H9 (cell line): ENCODE results near the gene ARPP21. TPM values are rescaled to one million over a fixed set of nuclear protein-coding genes. Genes with fewer than 3 reads are reported as not detected.

ENCODE experiments used
- DNase-seq: peaks from one replicate; pipeline ENCODE4 v3.0.0-alpha.2; 2017
- H2AFZ ChIP-seq: one replicate; pipeline ENCODE4 v1.6.1; 2013; ENCODE audit warnings: mild to moderate bottlenecking, low read length, control low read depth, moderate library complexity
- H2AK5ac ChIP-seq: 2 replicates; pipeline ENCODE4 v1.6.1; 2013; ENCODE audit warnings: low read length, control low read depth, mixed read lengths; ENCODE audit not compliant: insufficient read length
- H2BK120ac ChIP-seq: one replicate; pipeline ENCODE4 v1.6.1; 2013; ENCODE audit warnings: low read depth, mild to moderate bottlenecking, low read length, control low read depth, inconsistent platforms; ENCODE audit not compliant: poor library complexity, severe bottlenecking
- H2BK12ac ChIP-seq: 2 replicates; pipeline ENCODE4 v1.6.1; 2013; ENCODE audit warnings: low read length, control low read depth, mixed read lengths, low read depth; ENCODE audit not compliant: insufficient read length
- H2BK15ac ChIP-seq: 2 replicates; pipeline ENCODE4 v1.6.1; 2013; ENCODE audit warnings: low read depth, low read length, control low read depth
- H2BK20ac ChIP-seq: one replicate; pipeline ENCODE4 v1.6.1; 2013; ENCODE audit warnings: low read depth, mild to moderate bottlenecking, low read length, control low read depth, inconsistent platforms; ENCODE audit not compliant: poor library complexity, severe bottlenecking
- H2BK5ac ChIP-seq: 2 replicates; pipeline ENCODE4 v1.6.1; 2013; ENCODE audit warnings: low read length, control low read depth, mixed read lengths; ENCODE audit not compliant: insufficient read length
- H3K14ac ChIP-seq: 2 replicates; pipeline ENCODE4 v1.6.1; 2013; ENCODE audit warnings: low read length, control low read depth; ENCODE audit not compliant: insufficient read depth
- H3K18ac ChIP-seq: 2 replicates; pipeline ENCODE4 v1.6.1; 2013; ENCODE audit warnings: low read depth, mild to moderate bottlenecking, mixed read lengths, low read length, control low read depth; ENCODE audit not compliant: insufficient read length
- H3K23ac ChIP-seq: 2 replicates; pipeline ENCODE4 v1.6.1; 2013; ENCODE audit warnings: low read length, control low read depth, mixed read lengths, low read depth; ENCODE audit not compliant: insufficient read length
- H3K23me2 ChIP-seq: 2 replicates; pipeline ENCODE4 v1.6.1; 2013; ENCODE audit warnings: low read depth, mild to moderate bottlenecking, mixed read lengths, low read length, control low read depth; ENCODE audit not compliant: insufficient read length, poor library complexity, severe bottlenecking
- H3K27ac ChIP-seq: 2 replicates; pipeline ENCODE4 v1.5.1; 2013; ENCODE audit warnings: low read length, control low read depth, mixed read lengths, low read depth; ENCODE audit not compliant: insufficient read length
- H3K27me3 ChIP-seq: 2 replicates; pipeline ENCODE4 v1.6.1; 2013; ENCODE audit warnings: low read length, control low read depth, inconsistent platforms; ENCODE audit not compliant: insufficient read depth
- H3K4ac ChIP-seq: 2 replicates; pipeline ENCODE4 v1.6.1; 2013; ENCODE audit warnings: low read depth, mild to moderate bottlenecking, control low read depth, inconsistent platforms, low read length, moderate library complexity
- H3K4me1 ChIP-seq: 2 replicates; pipeline ENCODE4 v1.6.1; 2013; ENCODE audit warnings: low read length, control low read depth, inconsistent platforms; ENCODE audit not compliant: insufficient read depth
- H3K4me2 ChIP-seq: 2 replicates; pipeline ENCODE4 v1.6.1; 2013; ENCODE audit warnings: low read length, control low read depth, mixed read lengths; ENCODE audit not compliant: insufficient read length, insufficient read depth
- H3K56ac ChIP-seq: 2 replicates; pipeline ENCODE4 v1.6.1; 2013; ENCODE audit warnings: low read depth, mild to moderate bottlenecking, mixed read lengths, low read length, control low read depth; ENCODE audit not compliant: insufficient read length
- H3K79me1 ChIP-seq: 2 replicates; pipeline ENCODE4 v1.6.1; 2013; ENCODE audit warnings: low read depth, mild to moderate bottlenecking, moderate library complexity, low read length, control low read depth, inconsistent platforms; ENCODE audit not compliant: insufficient read depth, poor library complexity, severe bottlenecking
- H3K79me2 ChIP-seq: 2 replicates; pipeline ENCODE4 v1.6.1; 2013; ENCODE audit warnings: low read length, control low read depth, inconsistent platforms; ENCODE audit not compliant: insufficient read depth
- H3K9ac ChIP-seq: 2 replicates; pipeline ENCODE4 v1.6.1; 2013; ENCODE audit warnings: low read length, control low read depth, mixed read lengths; ENCODE audit not compliant: insufficient read length; ENCODE audit errors: extremely low read depth
- H3K9me3 ChIP-seq: one replicate; pipeline ENCODE4 v1.6.1; 2013; ENCODE audit warnings: low read depth, low read length, inconsistent platforms; ENCODE audit not compliant: control insufficient read depth
- H3T11ph ChIP-seq: one replicate; pipeline ENCODE4 v1.6.1; 2013; ENCODE audit warnings: mild to moderate bottlenecking, low read length, control low read depth, inconsistent platforms
- H4K20me1 ChIP-seq: one replicate; pipeline ENCODE4 v1.6.1; 2013; ENCODE audit not compliant: control insufficient read depth, insufficient read length, insufficient read depth
- H4K5ac ChIP-seq: 2 replicates; pipeline ENCODE4 v1.6.1; 2013; ENCODE audit warnings: low read depth, mild to moderate bottlenecking, mixed read lengths, low read length, control low read depth; ENCODE audit not compliant: insufficient read length
- H4K8ac ChIP-seq: replicated peaks from 2 replicates; pipeline ENCODE4 v1.6.1; 2013; ENCODE audit warnings: low read length, control low read depth, mixed read lengths, low read depth; ENCODE audit not compliant: insufficient read length
- H4K91ac ChIP-seq: 2 replicates; pipeline ENCODE4 v1.6.1; 2013; ENCODE audit warnings: low read depth, mild to moderate bottlenecking, moderate library complexity, mixed read lengths, low read length, control low read depth; ENCODE audit not compliant: insufficient read length
- H3K27ac Mint-ChIP-seq, 3 experiments: 2 replicates in 2 of 3; 3 replicates in 1 of 3; pipeline ENCODE4 v1.8.0; 2020 to 2021; ENCODE audit warnings: mixed read lengths in 3 of 3, mild to moderate bottlenecking in 1 of 3, moderate library complexity in 1 of 3
- H3K27me3 Mint-ChIP-seq: 2 replicates; pipeline ENCODE4 v1.8.0; 2021; ENCODE audit warnings: low read depth, mild to moderate bottlenecking, moderate library complexity, mixed read lengths
- H3K36me3 Mint-ChIP-seq, 3 experiments: 2 replicates in 2 of 3; 3 replicates in 1 of 3; pipeline ENCODE4 v1.8.0; 2020 to 2021; ENCODE audit warnings: low read depth in 3 of 3, mixed read lengths in 3 of 3; ENCODE audit not compliant: insufficient read depth in 1 of 3
- H3K4me1 Mint-ChIP-seq, 2 experiments: 2 replicates each; pipeline ENCODE4 v1.8.0; 2020; ENCODE audit warnings: mixed read lengths in 2 of 2
- H3K4me3 Mint-ChIP-seq, 2 experiments: 2 replicates in 1 of 2; 3 replicates in 1 of 2; pipeline ENCODE4 v1.8.0; 2020 to 2021; ENCODE audit warnings: mild to moderate bottlenecking in 2 of 2, mixed read lengths in 2 of 2, moderate library complexity in 1 of 2
- H3K9me3 Mint-ChIP-seq, 2 experiments: 2 replicates in 1 of 2; 3 replicates in 1 of 2; pipeline ENCODE4 v1.8.0; 2020; ENCODE audit warnings: mild to moderate bottlenecking in 2 of 2, mixed read lengths in 2 of 2, moderate library complexity in 1 of 2
- CTCF ChIP-seq: fragments of 200-600 bp; sonication (generic); conservative IDR thresholded peaks from 3 replicates; pipeline ENCODE4 v1.8.0; 2021; ENCODE audit warnings: antibody characterized with exemption, mild to moderate bottlenecking
- WGBS: extraction: QIAGEN DNeasy Blood & Tissue Kit; methylation state at CpG from one replicate; pipeline ENCODE4 v1.1.7; 2013; ENCODE audit warnings: missing lambda C conversion rate, low lambda C conversion rate, mixed read lengths; ENCODE audit not compliant: insufficient read length; ENCODE audit errors: extremely low coverage; 5-methylcytosine and 5-hydroxymethylcytosine counted together
- total RNA-seq: library from RNA; stranded (reverse); gene quantifications from 2 replicates; pipeline ENCODE4 v1.2.1, GENCODE V29; 2021

ARPP21 gene
- total RNA-seq, 1 experiment from 2014 or later: not detected

GRCh38 chr3:35649405-35649804, 10.1 kb downstream of the ARPP21 start:
- Histone ChIP-seq H4K8ac (no peak overlapping the region), H3K56ac (no peak overlapping the region), H3K79me2 (no peaks in the 10 kb centered on the region), H3K14ac (no peak overlapping the region), H2BK5ac (no peak overlapping the region), H3K4me1 (no peaks in the 10 kb centered on the region; the same call in 1 of the 2 replicates), H2BK120ac (no peak overlapping the region), H2AFZ (no peak overlapping the region), H3K79me1 (no peaks in the 10 kb centered on the region), H2BK15ac (no peak overlapping the region), H3K9me3 (no peaks in the 10 kb centered on the region), H3K23me2 (no peaks in the 10 kb centered on the region), H4K91ac (no peak overlapping the region), H3T11ph (no peak overlapping the region), H3K9ac (no peak overlapping the region), H3K23ac (no peak overlapping the region), H2BK20ac (no peak overlapping the region), H2BK12ac (no peak overlapping the region), H3K4me2 (no peak overlapping the region), H4K20me1 (no peaks in the 10 kb centered on the region), H3K18ac (no peak overlapping the region), H3K4ac (no peak overlapping the region), H2AK5ac (no peak overlapping the region), H3K27ac (no peak overlapping the region), H4K5ac (no peak overlapping the region), H3K27me3 (no peaks in the 10 kb centered on the region)
- Mint-ChIP-seq H3K4me1 (no peaks in the 10 kb centered on the region), H3K4me3 (no peak overlapping the region), H3K9me3 (no peaks in the 10 kb centered on the region), H3K36me3 (no peaks in the 10 kb centered on the region), H3K27me3 (peaks cover 2% of the 10 kb centered on the region), H3K27ac (no peak overlapping the region)
- no CpG with 5 or more reads among the region's 2 CpGs for WGBS
- TF ChIP-seq CTCF: no peak
- no peak for DNase-seq
